Endothelial cell of umbilical vein (primary cell): ENCODE data around the gene MBNL2. TPM values are rescaled to one million over a fixed set of nuclear protein-coding genes. Genes with fewer than 3 reads are reported as not detected.

Source experiments
- BruUV-seq: library from RNA; stranded (reverse); fragments of 400-500 nt; replicated peaks from 2 replicates; lab custom pipeline; 2021; lab: Mats Ljungman, UMichigan
- CTCF ChIA-PET: fragments of 300-600, 350-600 bp; sonication (Branson Sonifier 250); formaldehyde crosslinking; loops from one replicate; lab custom pipeline; 2021; ENCODE audit warnings: antibody characterized with exemption, inconsistent platforms; lab: Charles Lee
- POLR2A ChIA-PET: fragments of 300-600, 350-600 bp; sonication (Branson Sonifier 250); formaldehyde crosslinking; loops from one replicate; lab custom pipeline; 2021; ENCODE audit warnings: antibody characterized with exemption, inconsistent platforms; lab: Charles Lee
- DNase-seq: peaks from one replicate; pipeline ENCODE4 v3.0.0-alpha.2; 2011; ENCODE audit warnings: low read depth, low spot score
- FAIRE-seq: peaks from 2 replicates; lab custom pipeline; 2011; peaks lifted over from hg19 to GRCh38; lab: Jason Lieb, UNC
- H2AFZ ChIP-seq: 2 replicates; pipeline ENCODE4 v1.6.0; 2012; ENCODE audit warnings: low read depth, low read length, control low read depth, inconsistent platforms
- H3K27ac ChIP-seq: 2 replicates; pipeline ENCODE4 v1.5.1; 2011; ENCODE audit warnings: low read depth, mild to moderate bottlenecking, control low read depth, low read length, moderate library complexity; ENCODE audit not compliant: insufficient read depth
- H3K27me3 ChIP-seq, 2 experiments: 2 replicates each; pipeline versions ENCODE4 v1.6.0 to v1.6.1; 2011; ENCODE audit warnings: low read length in 2 of 2, mixed read lengths in 1 of 2; ENCODE audit not compliant: control insufficient read depth in 2 of 2, insufficient read depth in 2 of 2
- H3K36me3 ChIP-seq, 2 experiments: 2 replicates in 1 of 2; 3 replicates in 1 of 2; pipeline ENCODE4 v1.5.1; 2011; ENCODE audit warnings: low read length in 2 of 2, mild to moderate bottlenecking in 1 of 2, moderate library complexity in 1 of 2; ENCODE audit not compliant: control insufficient read depth in 2 of 2, insufficient read depth in 2 of 2; ENCODE audit errors: extremely low read depth in 1 of 2
- H3K4me1 ChIP-seq: 3 replicates; pipeline ENCODE4 v1.5.1; 2011; ENCODE audit warnings: mild to moderate bottlenecking, low read length; ENCODE audit not compliant: control insufficient read depth, insufficient read depth; ENCODE audit errors: extremely low read depth
- H3K4me2 ChIP-seq: 2 replicates; pipeline ENCODE4 v1.6.1; 2011; ENCODE audit warnings: low read length, control low read depth, mixed read lengths; ENCODE audit not compliant: insufficient read depth
- H3K4me3 ChIP-seq, 3 experiments: fragments of 200-600 bp in 1 of 3; sonication (generic), shearing (Covaris generic) in 1 of 3; replicated peaks in 1 of 3; 2 replicates each; pipeline ENCODE4 v1.5.1; 2011 to 2016; ENCODE audit warnings: control low read depth in 3 of 3, low read length in 3 of 3, mild to moderate bottlenecking in 2 of 3, inconsistent platforms in 1 of 3, low read depth in 1 of 3, moderate library complexity in 1 of 3; ENCODE audit not compliant: insufficient read depth in 1 of 3
- H3K79me2 ChIP-seq: 2 replicates; pipeline ENCODE4 v1.6.0; 2012; ENCODE audit warnings: low read length, inconsistent platforms; ENCODE audit not compliant: control insufficient read depth, insufficient read depth
- H3K9ac ChIP-seq: replicated peaks from 2 replicates; pipeline ENCODE3; 2011; ENCODE audit warnings: low read length, control low read depth; ENCODE audit not compliant: insufficient read depth; ENCODE audit errors: extremely low read depth
- H3K9me1 ChIP-seq: replicated peaks from 3 replicates; pipeline ENCODE4 v1.6.0; 2011; ENCODE audit warnings: mild to moderate bottlenecking, low read length; ENCODE audit not compliant: control insufficient read depth, insufficient read depth; ENCODE audit errors: extremely low read depth
- H3K9me3 ChIP-seq: replicated peaks from 2 replicates; pipeline ENCODE4 v1.5.1; 2012; ENCODE audit warnings: low read length, inconsistent platforms; ENCODE audit not compliant: control insufficient read depth, insufficient read depth
- H4K20me1 ChIP-seq: replicated peaks from 2 replicates; pipeline ENCODE3; 2011; ENCODE audit warnings: mild to moderate bottlenecking, low read length; ENCODE audit not compliant: control insufficient read depth, insufficient read depth; ENCODE audit errors: extremely low read depth
- EZH2 ChIP-seq: IDR thresholded peaks from 2 replicates; pipeline ENCODE4 v1.6.1; 2012; ENCODE audit warnings: borderline replicate concordance, low read depth, mild to moderate bottlenecking, moderate library complexity, low read length, inconsistent platforms; ENCODE audit not compliant: severe bottlenecking
- FOS ChIP-seq: IDR thresholded peaks from 2 replicates; pipeline ENCODE4 v1.6.1; 2011; ENCODE audit warnings: mild to moderate bottlenecking, low read length, moderate library complexity, borderline replicate concordance; ENCODE audit not compliant: insufficient read depth
- GATA2 ChIP-seq: IDR thresholded peaks from 2 replicates; pipeline ENCODE4 v1.7.0; 2011; ENCODE audit warnings: low read depth, mild to moderate bottlenecking, moderate library complexity, mixed read lengths, low read length; ENCODE audit not compliant: insufficient read length, insufficient read depth
- JUN ChIP-seq: IDR thresholded peaks from 2 replicates; pipeline ENCODE4 v1.6.1; 2011; ENCODE audit warnings: borderline replicate concordance, low read depth; ENCODE audit not compliant: insufficient read length, insufficient read depth
- MYC ChIP-seq: IDR thresholded peaks from one replicate; pipeline ENCODE4 v1.6.1; 2011; ENCODE audit warnings: mild to moderate bottlenecking, low read depth, low read length
- POLR2A ChIP-seq: IDR thresholded peaks from 2 replicates; pipeline ENCODE4 v1.6.1; 2012; ENCODE audit warnings: low read depth, mild to moderate bottlenecking, control low read depth, low read length
- POLR2AphosphoS5 ChIP-seq: IDR thresholded peaks from 2 replicates; pipeline ENCODE4 v1.6.1; 2012; ENCODE audit warnings: low read depth, mild to moderate bottlenecking, control low read depth, low read length, moderate library complexity; ENCODE audit not compliant: insufficient read depth
- dilution Hi-C: fragments of 300-500 bp; cut with MboI; formaldehyde crosslinking; loops from one replicate; pipeline ENCODE4 v1.15.0; 2019; ENCODE audit warnings: low sequenced_read_pairs; ENCODE audit not compliant: extremely low pct_ligation_motif_present
- intact Hi-C: fragments of 100-400 bp; cut with micrococcal nuclease; formaldehyde crosslinking; loops from one replicate; pipeline ENCODE4 v1.10.0; 2022
- polyA plus RNA-seq, 4 experiments: library from polyadenylated mRNA; depleted of rRNA in 3 of 4; stranded (reverse) in 3 of 4; unstranded in 1 of 4; fragments of >200 nt; gene quantifications; 2 replicates each; pipeline versions ENCODE4 v1.2.1 to v1.2.3, GENCODE V29; 2011 to 2012; ENCODE audit warnings: missing spikeins in 1 of 4
- total RNA-seq: library from RNA; stranded (reverse); gene quantifications from 2 replicates; pipeline ENCODE4 v1.2.3, GENCODE V29; 2021
- TF ChIP-seq, protein P1 (sequence below): IDR thresholded peaks from 2 replicates; pipeline ENCODE4 v1.6.1; 2011; ENCODE audit not compliant: insufficient read depth, insufficient read length
- TF ChIP-seq, protein P2 (sequence below), 2 donors: IDR thresholded peaks; 1 replicate in 1 of 2; 2 replicates in 1 of 2; pipeline ENCODE4 v1.5.1; 2011; ENCODE audit warnings: low read length in 2 of 2, mild to moderate bottlenecking in 2 of 2, moderate library complexity in 2 of 2, control low read depth in 1 of 2, inconsistent platforms in 1 of 2, low read depth in 1 of 2; ENCODE audit not compliant: insufficient read depth in 1 of 2; ENCODE audit errors: extremely low read depth in 1 of 2

Gene MBNL2
- total and polyA plus RNA-seq, 2 donors (not counting 3 experiments of a cell fraction or from before 2014, with no cell fraction given): 32.9 to 76.5 TPM

DNA sequence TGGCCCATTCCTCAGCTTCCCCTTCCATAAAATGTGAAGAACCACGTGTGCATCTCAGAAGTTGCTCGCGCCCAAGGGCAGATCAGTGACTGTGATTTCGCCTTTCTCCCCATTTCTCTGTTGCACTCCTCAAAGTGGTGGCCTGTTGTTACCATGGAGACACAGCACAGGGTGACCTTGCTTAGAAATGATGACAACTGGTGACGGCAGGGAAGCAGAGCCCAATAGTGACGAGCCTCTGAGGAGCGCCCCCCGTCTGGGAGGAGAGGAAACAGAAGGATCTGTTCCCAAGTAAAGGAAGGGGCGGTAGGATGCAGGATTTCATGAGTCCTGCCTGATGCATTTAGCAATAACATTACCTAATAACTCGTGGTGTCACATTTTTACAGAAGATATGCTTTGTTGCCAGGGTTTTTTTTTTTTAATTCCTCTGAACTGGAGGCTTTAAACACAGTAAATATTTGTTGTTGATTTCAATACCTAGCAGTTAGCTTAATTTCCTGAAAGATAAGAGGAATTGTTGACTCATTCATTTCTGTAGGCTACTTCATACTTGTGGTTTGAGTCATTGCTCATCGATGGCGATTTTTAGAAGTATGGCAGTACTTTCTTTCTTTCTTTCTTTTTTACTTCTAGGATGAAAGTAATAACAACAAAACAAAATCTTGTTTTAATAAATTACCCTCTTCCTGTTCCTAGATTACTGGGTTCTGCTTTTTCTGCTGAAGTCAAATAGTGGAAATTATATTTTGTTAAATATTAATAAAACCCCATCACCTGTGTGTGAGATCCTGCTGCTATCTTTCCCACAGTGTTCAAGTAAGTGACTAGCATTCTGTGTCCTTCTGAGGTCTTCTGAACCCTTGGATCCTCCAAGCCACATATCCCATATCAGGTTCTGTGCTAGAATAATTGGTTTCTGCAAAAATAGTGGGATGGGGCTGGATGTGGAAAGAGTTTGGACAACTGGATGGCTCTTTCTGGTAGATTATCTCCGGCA is 36.0 kb downstream of the MBNL2 start:
- POLR2A ChIA-PET: interaction anchor here (2.1 kb wide), 1 partner anchor 36 kb away, joined by 6 read pairs; the partner anchor contains the start of gene MBNL2
- intact Hi-C loops (loop anchor here (1.0 to 2.0 kb wide), 7 partner anchors 17 to 148 kb away; no protein-coding TSS in a partner anchor), dilution Hi-C loops (no loop called here)
- peaks cover 66% of the 10 kb centered on the region for H3K79me2 ChIP-seq
- H3K9me1 ChIP-seq: no peaks in the 10 kb centered on the region
- no peaks in the 10 kb centered on the region for H3K27me3 ChIP-seq
- DNase-seq: peak; percentile 98
- peaks cover 76% of the 10 kb centered on the region for H3K4me1 ChIP-seq
- TSS peak; percentile 41 for BruUV-seq
- H2AFZ ChIP-seq: no peak overlapping the region
- peak overlapping the region; percentile 91 for H3K9ac ChIP-seq
- H3K36me3 ChIP-seq: no peaks in the 10 kb centered on the region
- H3K27ac ChIP-seq: peak overlapping the region; percentile 98
- H3K4me3 ChIP-seq: no peak overlapping the region
- H4K20me1 ChIP-seq: no peaks in the 10 kb centered on the region
- H3K4me2 ChIP-seq: peak overlapping the region; percentile 68
- H3K9me3 ChIP-seq: no peaks in the 10 kb centered on the region
- peak; percentile 92 for TF ChIP-seq FOS
- peak; percentile 46 for TF ChIP-seq POLR2A
- TF ChIP-seq, protein P1, sequence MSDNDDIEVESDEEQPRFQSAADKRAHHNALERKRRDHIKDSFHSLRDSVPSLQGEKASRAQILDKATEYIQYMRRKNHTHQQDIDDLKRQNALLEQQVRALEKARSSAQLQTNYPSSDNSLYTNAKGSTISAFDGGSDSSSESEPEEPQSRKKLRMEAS: peak; percentile 12
- TF ChIP-seq JUN: peak; percentile 98
- TF ChIP-seq POLR2AphosphoS5: peak; percentile 79
- TF ChIP-seq MYC: peak; percentile 46
- TF ChIP-seq GATA2: peak; percentile 77
- TF ChIP-seq, protein P2, sequence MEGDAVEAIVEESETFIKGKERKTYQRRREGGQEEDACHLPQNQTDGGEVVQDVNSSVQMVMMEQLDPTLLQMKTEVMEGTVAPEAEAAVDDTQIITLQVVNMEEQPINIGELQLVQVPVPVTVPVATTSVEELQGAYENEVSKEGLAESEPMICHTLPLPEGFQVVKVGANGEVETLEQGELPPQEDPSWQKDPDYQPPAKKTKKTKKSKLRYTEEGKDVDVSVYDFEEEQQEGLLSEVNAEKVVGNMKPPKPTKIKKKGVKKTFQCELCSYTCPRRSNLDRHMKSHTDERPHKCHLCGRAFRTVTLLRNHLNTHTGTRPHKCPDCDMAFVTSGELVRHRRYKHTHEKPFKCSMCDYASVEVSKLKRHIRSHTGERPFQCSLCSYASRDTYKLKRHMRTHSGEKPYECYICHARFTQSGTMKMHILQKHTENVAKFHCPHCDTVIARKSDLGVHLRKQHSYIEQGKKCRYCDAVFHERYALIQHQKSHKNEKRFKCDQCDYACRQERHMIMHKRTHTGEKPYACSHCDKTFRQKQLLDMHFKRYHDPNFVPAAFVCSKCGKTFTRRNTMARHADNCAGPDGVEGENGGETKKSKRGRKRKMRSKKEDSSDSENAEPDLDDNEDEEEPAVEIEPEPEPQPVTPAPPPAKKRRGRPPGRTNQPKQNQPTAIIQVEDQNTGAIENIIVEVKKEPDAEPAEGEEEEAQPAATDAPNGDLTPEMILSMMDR (IDR thresholded peaks at IDR 0.05; ENCODE audit: extremely low read depth in 1 of 2, insufficient read depth in 1 of 2, low read depth in 1 of 2, low read length in 2 of 2): peak in 1 of 2 donors; percentile 21
- no peak for TF ChIP-seq EZH2
- FAIRE-seq: peak; percentile 89
- CTCF ChIA-PET: interaction anchor here (0.7 to 4.8 kb wide), 12 partner anchors 9 to 148 kb away, joined by 3 to 29 read pairs (median 5); partner anchors contain the start of gene MBNL2
